Stimulated activated CD8-positive, alpha-beta memory T cell treated with anti-CD3 and anti-CD28 coated beads, Interleukin-7, amount 100 ng/mL, for 1 hour (primary cell): ENCODE results near the gene TMEM151B.
A peak's percentile ranks its signal among the peaks of the same experiment; 100 is the strongest.
"Not testable (repeated sequence)": the region's sequence is repeated elsewhere in the genome, so short reads cannot be mapped to it uniquely, and the experiment has no call there.

Experiments used
- DNase-seq, 2 donors: peaks; one replicate each; pipeline ENCODE4 v3.0.0-alpha.2; 2020; ENCODE audit warnings: low read depth in 2 of 2

TMEM151B gene

GRCh38 chr6:44333273-44333919 is 63.1 kb downstream of the TMEM151B start:
- DNase-seq = no peak

DNA sequence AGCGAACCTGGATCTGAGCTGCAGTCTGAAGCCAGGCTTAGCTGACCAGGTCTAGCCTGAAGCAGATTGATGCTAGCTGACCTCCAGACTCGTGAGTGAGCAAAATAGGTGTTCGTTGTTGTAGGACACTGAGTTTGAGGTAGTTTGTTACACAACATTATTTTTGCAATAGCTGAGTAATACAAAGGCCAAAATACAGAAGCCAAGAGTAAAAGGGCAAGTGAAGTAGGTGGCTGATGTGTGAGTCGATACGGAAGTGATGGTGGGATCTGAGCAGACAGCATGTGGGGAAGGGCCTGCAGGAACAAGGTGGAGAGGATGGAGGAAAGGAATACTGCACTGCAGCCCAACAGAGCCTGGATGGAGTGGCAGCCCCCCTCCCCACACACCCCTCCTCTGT is 63.7 kb downstream of the TMEM151B start:
- DNase-seq = no peak

- no peak for DNase-seq
Observed at GRCh38 chr6:44335631-44336030, 65.4 kb downstream of the TMEM151B start.

- DNase-seq = peak; percentile 28 to 29
Observed at GRCh38 chr6:44338228-44339122, 68.2 kb downstream of the TMEM151B start.

GRCh38 chr6:44339301-44339700 is 69.1 kb downstream of the TMEM151B start:
- no peak for DNase-seq

DNA sequence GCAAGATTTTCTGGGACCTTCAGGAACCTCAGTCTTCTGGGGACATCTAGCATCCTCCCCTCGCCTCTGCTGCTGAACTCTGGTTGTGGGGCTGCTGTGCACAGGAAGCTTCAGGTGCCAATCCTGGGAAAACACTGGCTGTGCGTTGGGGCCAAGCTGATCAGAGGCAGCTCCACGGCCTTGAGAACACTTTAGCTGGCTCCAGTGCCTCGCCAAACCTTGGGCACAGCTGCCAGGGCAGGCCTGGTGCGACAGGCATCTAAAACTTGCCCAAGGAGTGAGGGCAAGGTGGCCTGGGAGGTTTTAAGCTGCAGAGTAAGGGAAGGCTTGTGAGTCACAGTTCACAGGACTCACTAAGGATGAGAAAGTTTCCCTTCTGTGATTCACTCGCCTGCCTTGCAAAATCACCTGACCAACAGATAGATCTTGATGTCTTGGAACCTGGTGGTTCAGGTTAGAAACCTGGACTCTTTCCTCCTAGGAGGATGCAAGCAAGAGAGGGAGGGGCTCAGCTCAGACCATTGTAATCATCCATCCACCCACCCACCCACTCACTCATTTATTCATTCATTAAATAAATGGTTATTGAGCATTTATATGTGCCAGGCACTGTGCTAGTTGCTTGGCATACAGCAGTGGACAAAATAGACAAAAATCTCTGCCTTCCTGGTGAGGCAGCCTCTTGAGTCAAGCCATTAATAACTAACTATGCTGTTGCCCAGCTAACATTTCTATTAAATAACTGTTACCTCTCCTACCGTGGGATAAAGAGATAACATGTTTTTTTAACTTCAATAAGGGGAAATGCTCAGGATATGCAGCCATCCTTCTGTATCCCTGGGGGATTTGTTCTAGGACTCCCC is 69.7 kb downstream of the TMEM151B start:
- DNase-seq = no peak

DNA sequence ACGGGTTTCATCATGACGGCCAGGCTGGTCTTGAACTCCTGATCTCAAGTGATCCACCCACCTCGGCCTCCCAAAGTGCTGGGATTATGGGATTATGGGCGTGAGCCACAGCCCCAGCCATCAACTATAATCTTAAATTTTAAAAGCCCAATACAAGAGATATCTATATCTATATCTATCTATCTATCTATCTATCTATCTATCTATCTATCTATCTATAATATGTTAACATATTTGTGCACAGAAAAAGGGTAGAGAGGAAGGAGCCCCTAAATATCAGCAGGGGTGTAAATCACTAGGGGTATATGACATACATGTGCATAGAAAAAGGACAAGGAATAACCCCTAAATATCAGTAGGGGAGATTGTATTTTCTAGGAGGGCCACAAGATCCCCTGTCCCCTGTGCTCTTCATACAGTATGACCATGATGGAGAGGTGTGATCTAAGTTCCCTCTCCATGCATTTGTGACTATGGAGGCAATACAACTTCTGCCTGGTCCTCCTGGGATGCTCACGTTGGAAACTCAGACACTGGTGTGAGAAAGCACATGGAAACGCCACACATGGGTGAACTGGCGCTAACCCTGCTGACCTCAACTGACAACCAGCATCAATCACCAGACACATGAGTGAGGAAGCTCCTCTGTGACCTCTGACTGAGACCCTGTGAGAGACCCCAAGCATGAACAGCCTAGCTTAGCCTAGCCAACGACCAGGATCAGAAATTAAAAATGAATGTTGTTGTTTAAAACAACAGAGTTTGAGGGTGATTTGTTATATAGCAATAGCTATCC is 71.0 kb downstream of the TMEM151B start:
- no peak for DNase-seq

DNA sequence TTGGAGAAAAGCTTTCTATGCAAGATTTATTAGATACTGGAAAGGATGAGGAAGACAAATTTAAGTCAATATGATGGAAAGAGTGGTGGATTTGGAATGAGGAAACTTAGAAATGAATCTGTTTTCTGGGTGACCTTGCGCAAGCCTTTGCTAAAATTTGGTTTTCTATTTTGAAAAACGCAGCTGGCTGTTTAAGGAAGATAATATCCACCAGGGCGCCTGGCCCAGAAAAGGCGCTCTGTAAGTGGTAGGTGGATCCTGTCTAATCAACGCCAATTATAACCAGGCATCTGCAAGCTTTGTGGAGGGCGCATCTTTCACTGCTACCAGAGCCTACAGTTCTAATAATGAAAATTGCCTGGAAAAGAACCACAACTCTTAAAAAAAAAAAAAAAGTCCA is 71.8 kb downstream of the TMEM151B start:
- DNase-seq = no peak

- DNase-seq = no peak
Observed at GRCh38 chr6:44342489-44342888, 72.2 kb downstream of the TMEM151B start, which contains the start of gene SPATS1. TSS of gene SPATS1 (plus strand) at chr6:44342650. CDS start at chr6:44343096, 446 bp downstream.

DNA sequence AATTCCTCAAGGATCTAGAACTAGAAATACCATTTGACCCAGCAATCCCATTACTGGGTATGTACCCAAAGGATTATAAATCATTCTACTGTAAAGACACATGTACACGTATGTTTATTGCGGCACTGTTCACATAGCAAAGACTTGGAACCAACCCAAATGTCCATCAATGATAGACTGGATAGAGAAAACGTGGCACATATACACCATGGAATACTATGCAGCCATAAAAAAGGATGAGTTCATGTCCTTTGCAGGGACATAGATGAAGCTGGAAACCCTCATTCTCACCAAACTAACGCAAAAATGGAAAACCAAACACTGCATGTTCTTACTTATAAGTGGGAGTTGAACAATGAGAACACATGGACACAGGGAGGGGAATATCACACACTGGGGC is 76.6 kb downstream of the TMEM151B start:
- DNase-seq = not testable (repeated sequence)

GRCh38 chr6:44349904-44350649 is 79.8 kb downstream of the TMEM151B start:
- no peak for DNase-seq

DNA sequence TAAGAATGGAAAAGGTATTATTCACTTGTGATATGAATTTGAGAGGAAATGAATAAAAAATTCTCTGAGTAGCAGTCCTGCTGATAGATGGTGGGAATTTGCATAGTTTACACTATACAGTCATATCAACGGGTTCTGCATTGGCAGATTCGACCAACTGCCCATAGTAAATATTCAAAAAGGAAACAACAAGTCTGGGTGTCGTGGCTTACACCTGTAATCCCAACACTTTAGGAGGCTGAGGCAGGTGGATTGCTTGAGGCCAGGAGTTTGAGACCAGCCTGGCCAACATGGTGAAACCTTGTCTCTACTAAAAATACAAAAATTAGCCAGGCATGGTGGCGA is 80.4 kb downstream of the TMEM151B start:
- DNase-seq = not testable (repeated sequence)

DNA sequence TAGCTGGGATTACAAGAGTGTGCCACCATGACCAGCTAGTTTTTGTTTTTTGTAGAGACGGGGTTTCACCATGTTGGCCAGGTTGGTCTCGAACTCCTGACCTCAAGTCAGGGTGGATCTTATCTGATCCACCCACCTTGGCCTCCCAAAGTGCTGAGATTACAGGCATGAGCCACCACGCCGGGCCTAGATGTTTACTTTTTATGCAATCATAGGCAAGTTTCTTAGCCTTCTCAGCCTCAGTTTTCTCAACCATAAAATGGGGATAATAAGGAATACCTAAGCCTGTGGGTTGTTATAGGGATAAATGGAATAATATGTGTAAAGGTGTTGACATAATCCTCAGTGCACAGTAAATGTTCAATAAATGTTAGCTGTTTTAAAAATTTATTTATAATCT is 82.0 kb downstream of the TMEM151B start:
- no peak for DNase-seq

GRCh38 chr6:44353336-44353735 is 83.1 kb downstream of the TMEM151B start:
- DNase-seq = no peak

DNA sequence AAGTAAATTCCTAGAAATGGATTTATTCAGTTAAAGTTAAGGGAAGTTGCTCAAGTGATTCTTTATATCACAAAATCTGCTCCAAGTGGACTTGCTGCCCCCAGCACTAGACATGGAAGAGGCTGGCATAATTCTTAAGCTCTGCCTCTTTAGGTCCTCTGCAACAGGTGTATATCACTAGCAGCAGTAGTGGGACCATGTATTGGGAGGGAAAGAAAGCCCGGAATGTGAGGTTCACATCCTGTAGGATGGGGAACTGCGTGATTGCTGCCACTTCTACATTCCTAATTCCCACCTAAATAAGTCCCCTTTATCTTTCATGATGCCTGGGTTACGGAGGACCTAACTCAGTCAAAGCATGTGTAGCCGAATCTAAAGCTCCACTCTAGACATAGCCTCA is 85.4 kb downstream of the TMEM151B start:
- no peak for DNase-seq

GRCh38 chr6:44356487-44356886 is 86.2 kb downstream of the TMEM151B start:
- DNase-seq = no peak
